Smooth muscle cell (in vitro differentiated cells): ENCODE data around the gene TNIP3. TPM values are rescaled to one million over a fixed set of nuclear protein-coding genes. Genes with fewer than 3 reads are reported as not detected.

Source experiments
- DNase-seq: peaks from one replicate; lab custom pipeline; 2025; ENCODE audit not compliant: unreplicated experiment; lab: John Stamatoyannopoulos, UW
- H2AFZ ChIP-seq: fragments of 200-600 bp; sonication (generic); 2 replicates; pipeline ENCODE4 v1.6.0; 2016; ENCODE audit warnings: antibody characterized with exemption, low read depth, mild to moderate bottlenecking
- H3F3A ChIP-seq: fragments of 200-600 bp; sonication (generic); 2 replicates; pipeline ENCODE4 v1.6.0; 2017; ENCODE audit warnings: antibody characterized with exemption, low read depth
- H3K27ac ChIP-seq: fragments of 200-600 bp; sonication (generic); 2 replicates; pipeline ENCODE4 v1.5.1; 2016; ENCODE audit warnings: low read depth, mild to moderate bottlenecking
- H3K27me3 ChIP-seq: fragments of 200-600 bp; sonication (generic); 2 replicates; pipeline ENCODE4 v1.6.1; 2016; ENCODE audit warnings: low read depth, mild to moderate bottlenecking
- H3K36me3 ChIP-seq: fragments of 200-600 bp; sonication (generic); 2 replicates; pipeline ENCODE4 v1.5.1; 2016; ENCODE audit warnings: low read depth
- H3K4me1 ChIP-seq: fragments of 200-600 bp; sonication (generic); 2 replicates; pipeline ENCODE4 v1.5.1; 2016; ENCODE audit warnings: low read depth
- H3K4me2 ChIP-seq: fragments of 200-600 bp; sonication (generic); 2 replicates; pipeline ENCODE4 v1.6.0; 2016; ENCODE audit warnings: mild to moderate bottlenecking
- H3K4me3 ChIP-seq: fragments of 200-600 bp; sonication (generic); 2 replicates; pipeline ENCODE4 v1.5.1; 2016; ENCODE audit warnings: mild to moderate bottlenecking
- H3K79me2 ChIP-seq: fragments of 200-600 bp; sonication (generic); 2 replicates; pipeline ENCODE4 v1.6.0; 2016; ENCODE audit warnings: low read depth, mild to moderate bottlenecking
- H3K9ac ChIP-seq: fragments of 200-600 bp; sonication (generic); 2 replicates; pipeline ENCODE4 v1.6.0; 2016; ENCODE audit warnings: low read depth
- H3K9me3 ChIP-seq: fragments of 200-600 bp; sonication (generic); replicated peaks from 2 replicates; pipeline ENCODE4 v1.5.1; 2016; ENCODE audit warnings: low read depth
- H4K20me1 ChIP-seq: fragments of 200-600 bp; sonication (generic); 2 replicates; pipeline ENCODE4 v1.6.0; 2016; ENCODE audit warnings: low read depth
- WGBS: methylation state at CpG from one replicate; pipeline ENCODE4 v1.1.7; 2016; ENCODE audit warnings: low lambda C conversion rate; 5-methylcytosine and 5-hydroxymethylcytosine counted together
- polyA plus RNA-seq: library from polyadenylated mRNA; unstranded; fragments of >200 nt; fragmentation: Nextera tagmentation; extraction: Ambion mirVana; gene quantifications from 2 replicates; pipeline ENCODE4 v1.2.1, GENCODE V29; 2016
- total RNA-seq: library from RNA; depleted of rRNA; stranded (reverse); fragments of >200 nt; gene quantifications from 2 replicates; pipeline ENCODE4 v1.2.3, GENCODE V29; 2014
- TF ChIP-seq, protein P1 (sequence below): fragments of 200-600 bp; sonication (generic); IDR thresholded peaks from 2 replicates; pipeline ENCODE4 v1.5.1; 2017; ENCODE audit warnings: borderline replicate concordance, mild to moderate bottlenecking, antibody characterized with exemption; ENCODE audit not compliant: insufficient read depth, poor library complexity, severe bottlenecking

Gene TNIP3
- total and polyA plus RNA-seq, 2 experiments from 2014 or later: 0.33 to 3.2 TPM

DNA sequence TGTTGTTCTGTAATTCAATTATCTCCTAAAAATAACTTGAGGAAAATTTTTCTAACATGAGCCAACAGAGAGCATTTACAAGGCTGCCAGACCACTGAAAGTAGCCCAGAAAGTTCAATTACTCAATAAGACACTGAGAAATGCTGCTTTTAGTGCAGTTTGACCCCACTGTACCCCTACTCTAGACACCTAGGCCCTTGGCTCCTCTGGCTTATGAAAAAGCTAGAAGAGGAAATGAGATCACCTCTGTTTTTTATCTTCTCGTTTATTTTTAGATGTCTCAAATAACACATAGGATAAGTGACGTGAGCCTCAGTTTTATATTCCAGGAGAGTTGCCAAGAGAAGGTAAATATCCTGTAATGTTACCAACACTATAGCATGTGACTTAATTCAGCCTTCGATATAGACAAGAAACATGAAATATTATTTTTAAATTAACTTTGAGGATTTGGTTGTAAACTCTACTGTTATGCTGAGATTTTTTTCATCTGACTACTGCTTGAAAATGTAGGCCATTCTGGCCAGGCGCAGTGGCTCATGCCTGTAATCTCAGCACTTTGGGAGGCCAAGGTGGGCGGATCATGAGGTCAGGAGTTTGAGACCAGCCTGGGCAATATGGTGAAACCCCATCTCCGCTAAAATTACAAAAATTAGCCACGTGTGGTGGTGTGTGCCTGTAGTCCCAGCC, 24.4 kb downstream of the TNIP3 start:
- TF ChIP-seq, protein P1, sequence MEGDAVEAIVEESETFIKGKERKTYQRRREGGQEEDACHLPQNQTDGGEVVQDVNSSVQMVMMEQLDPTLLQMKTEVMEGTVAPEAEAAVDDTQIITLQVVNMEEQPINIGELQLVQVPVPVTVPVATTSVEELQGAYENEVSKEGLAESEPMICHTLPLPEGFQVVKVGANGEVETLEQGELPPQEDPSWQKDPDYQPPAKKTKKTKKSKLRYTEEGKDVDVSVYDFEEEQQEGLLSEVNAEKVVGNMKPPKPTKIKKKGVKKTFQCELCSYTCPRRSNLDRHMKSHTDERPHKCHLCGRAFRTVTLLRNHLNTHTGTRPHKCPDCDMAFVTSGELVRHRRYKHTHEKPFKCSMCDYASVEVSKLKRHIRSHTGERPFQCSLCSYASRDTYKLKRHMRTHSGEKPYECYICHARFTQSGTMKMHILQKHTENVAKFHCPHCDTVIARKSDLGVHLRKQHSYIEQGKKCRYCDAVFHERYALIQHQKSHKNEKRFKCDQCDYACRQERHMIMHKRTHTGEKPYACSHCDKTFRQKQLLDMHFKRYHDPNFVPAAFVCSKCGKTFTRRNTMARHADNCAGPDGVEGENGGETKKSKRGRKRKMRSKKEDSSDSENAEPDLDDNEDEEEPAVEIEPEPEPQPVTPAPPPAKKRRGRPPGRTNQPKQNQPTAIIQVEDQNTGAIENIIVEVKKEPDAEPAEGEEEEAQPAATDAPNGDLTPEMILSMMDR: no peak
- no peaks in the 10 kb centered on the region for H4K20me1 ChIP-seq
- peaks cover 8% of the 10 kb centered on the region for H3K4me1 ChIP-seq
- no peaks in the 10 kb centered on the region for H3K36me3 ChIP-seq
- H3K9me3 ChIP-seq: no peaks in the 10 kb centered on the region
- H3K79me2 ChIP-seq: no peaks in the 10 kb centered on the region
- no peak overlapping the region for H3K9ac ChIP-seq
- H3K4me2 ChIP-seq: peak overlapping the region; percentile 31
- no peaks in the 10 kb centered on the region for H3F3A ChIP-seq
- no peaks in the 10 kb centered on the region for H3K27me3 ChIP-seq
- 80% methylated on average over 7 of the region's 7 CpGs for WGBS
- H3K27ac ChIP-seq: peak overlapping the region; percentile 78
- no peak for DNase-seq
- H2AFZ ChIP-seq: peak overlapping the region; percentile 17
- H3K4me3 ChIP-seq: no peak overlapping the region

DNA sequence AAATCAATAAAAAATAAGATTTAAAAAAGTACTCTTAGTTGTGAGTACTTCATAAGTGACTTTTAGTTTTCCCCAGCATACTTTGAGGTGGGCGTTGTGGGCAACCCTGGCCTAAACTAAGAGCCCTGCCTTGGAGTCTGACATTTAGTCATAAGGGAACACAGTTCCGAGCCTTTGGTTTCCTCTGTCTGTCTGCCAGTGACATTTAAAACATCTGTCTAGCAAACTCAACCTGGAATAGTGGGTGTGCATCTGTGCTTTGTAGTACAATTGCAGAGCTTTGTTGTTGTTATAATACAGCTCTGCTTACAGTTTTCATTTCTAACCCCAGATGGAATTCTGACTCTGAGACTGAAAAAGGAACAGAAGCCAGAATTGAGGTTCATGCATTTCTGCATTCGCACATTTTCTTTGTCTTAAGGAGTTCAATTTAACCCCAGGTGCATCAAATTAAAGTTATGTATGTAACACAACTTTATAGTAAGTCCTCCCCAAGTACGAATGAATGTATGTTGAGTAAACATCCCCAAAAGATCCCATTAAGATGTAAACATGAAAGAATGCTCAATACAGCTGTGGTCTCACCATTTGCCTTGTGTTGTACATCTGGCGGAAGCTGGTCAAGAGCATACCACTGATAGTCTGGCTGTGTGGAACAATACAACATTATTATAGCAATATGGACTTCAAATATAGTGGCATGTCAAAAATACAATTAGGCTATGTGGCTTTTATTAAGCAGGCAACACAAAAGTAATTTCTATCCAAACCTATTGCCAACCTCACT, 25.9 kb downstream of the TNIP3 start:
- no peak overlapping the region for H3K9ac ChIP-seq
- no peaks in the 10 kb centered on the region for H3F3A ChIP-seq
- no peak overlapping the region for H3K27ac ChIP-seq
- DNase-seq: no peak
- no peak overlapping the region for H3K4me2 ChIP-seq
- no peaks in the 10 kb centered on the region for H3K36me3 ChIP-seq
- no peaks in the 10 kb centered on the region for H3K79me2 ChIP-seq
- no peaks in the 10 kb centered on the region for H3K9me3 ChIP-seq
- TF ChIP-seq, protein P1: no peak
- no peaks in the 10 kb centered on the region for H4K20me1 ChIP-seq
- WGBS: 78% methylated on average over 5 of the region's 5 CpGs
- peaks cover 8% of the 10 kb centered on the region for H3K4me1 ChIP-seq
- no peaks in the 10 kb centered on the region for H3K27me3 ChIP-seq
- H3K4me3 ChIP-seq: no peak overlapping the region
- no peak overlapping the region for H2AFZ ChIP-seq

GRCh38 chr4:121130326-121130660, 33.8 kb downstream of the TNIP3 start:
- no peak overlapping the region for H3K4me3 ChIP-seq
- H2AFZ ChIP-seq: no peak overlapping the region
- no peaks in the 10 kb centered on the region for H3K9me3 ChIP-seq
- no peak for DNase-seq
- no peak overlapping the region for H3K9ac ChIP-seq
- H3K4me2 ChIP-seq: no peak overlapping the region
- no peaks in the 10 kb centered on the region for H3K27me3 ChIP-seq
- 81% methylated on average over 4 of the region's 4 CpGs for whole genome bisulfite sequencing
- H4K20me1 ChIP-seq: no peaks in the 10 kb centered on the region
- H3K27ac ChIP-seq: no peak overlapping the region
- no peaks in the 10 kb centered on the region for H3K4me1 ChIP-seq
- TF ChIP-seq, protein P1: no peak
- no peaks in the 10 kb centered on the region for H3K79me2 ChIP-seq
- no peaks in the 10 kb centered on the region for H3F3A ChIP-seq
- no peaks in the 10 kb centered on the region for H3K36me3 ChIP-seq
